HepG2 (cell line): Measurements from ENCODE around the gene FXN. TPM values are rescaled to one million over a fixed set of nuclear protein-coding genes. Genes with fewer than 3 reads are reported as not detected.

Experiments
- EHMT2 ChIP-seq: fragments of 200-600 bp; sonication (generic); IDR thresholded peaks from 2 replicates; pipeline ENCODE4 v1.7.0; 2017; ENCODE audit warnings: antibody characterized with exemption, low read depth, low read length, borderline replicate concordance
- GPN1 ChIP-seq: sonication (generic); formaldehyde crosslinking; IDR thresholded peaks from 2 replicates; pipeline ENCODE4 v1.5.1; 2020; ENCODE audit warnings: missing genetic modification reagents, borderline replicate concordance
- PHF5A ChIP-seq: IDR thresholded peaks from one replicate; pipeline ENCODE4 v1.6.1; 2018; ENCODE audit warnings: low read depth, missing genetic modification reagents; ENCODE audit not compliant: unreplicated experiment
- SIX1 ChIP-seq: sonication (generic); formaldehyde crosslinking; IDR thresholded peaks from 2 replicates; pipeline ENCODE4 v1.4.0; 2020; ENCODE audit warnings: missing genetic modification reagents, borderline replicate concordance
- SOX5 ChIP-seq: IDR thresholded peaks from 2 replicates; pipeline ENCODE4 v1.6.1; 2016; ENCODE audit warnings: borderline replicate concordance
- ZNF12 ChIP-seq: sonication (generic); formaldehyde crosslinking; IDR thresholded peaks from 2 replicates; pipeline ENCODE4 v1.5.0; 2020; ENCODE audit warnings: missing genetic modification reagents
- ZNF136 ChIP-seq: sonication (generic); formaldehyde crosslinking; IDR thresholded peaks from 2 replicates; pipeline ENCODE4 v1.8.1; 2022; ENCODE audit warnings: low read depth, mild to moderate bottlenecking, moderate library complexity, missing genetic modification reagents
- ZNF451 ChIP-seq: sonication (generic); formaldehyde crosslinking; IDR thresholded peaks from 2 replicates; pipeline ENCODE4 v1.5.0; 2020; ENCODE audit warnings: mild to moderate bottlenecking, missing genetic modification reagents
- ZNF550 ChIP-seq: sonication (generic); formaldehyde crosslinking; IDR thresholded peaks from 2 replicates; pipeline ENCODE4 v1.4.0; 2020; ENCODE audit warnings: mild to moderate bottlenecking, missing genetic modification reagents, borderline replicate concordance
- ZNF557 ChIP-seq: sonication (generic); formaldehyde crosslinking; IDR thresholded peaks from 2 replicates; pipeline ENCODE4 v1.4.0; 2020; ENCODE audit warnings: missing genetic modification reagents
- ZNF577 ChIP-seq: sonication (generic); formaldehyde crosslinking; IDR thresholded peaks from 2 replicates; pipeline ENCODE4 v1.4.0; 2020; ENCODE audit warnings: mild to moderate bottlenecking, low read depth, missing genetic modification reagents, borderline replicate concordance
- ZNF616 ChIP-seq: sonication (generic); formaldehyde crosslinking; IDR thresholded peaks from 2 replicates; pipeline ENCODE4 v1.5.0; 2020; ENCODE audit warnings: low read depth, mild to moderate bottlenecking, missing genetic modification reagents
- ZNF766 ChIP-seq: sonication (generic); formaldehyde crosslinking; IDR thresholded peaks from 2 replicates; pipeline ENCODE4 v1.5.0; 2020; ENCODE audit warnings: missing genetic modification reagents, borderline replicate concordance
- ZNF788 ChIP-seq: sonication (generic); formaldehyde crosslinking; IDR thresholded peaks from 2 replicates; pipeline ENCODE4 v1.5.0; 2020; ENCODE audit warnings: mild to moderate bottlenecking, missing genetic modification reagents, borderline replicate concordance
- ZNF878 ChIP-seq: sonication (generic); formaldehyde crosslinking; IDR thresholded peaks from 2 replicates; pipeline ENCODE4 v1.8.1; 2023; ENCODE audit warnings: mild to moderate bottlenecking, missing genetic modification reagents, moderate library complexity
- polyA plus RNA-seq, 8 experiments: library from polyadenylated mRNA; depleted of rRNA in 3 of 8; stranded (reverse) in 7 of 8; unstranded in 1 of 8; fragments of >200 nt; fragmentation: Illumina TruSeq in 4 of 8; extraction: Trizol in 4 of 8; gene quantifications; 2 replicates each; pipeline versions ENCODE4 v1.2.1 to v1.2.3, GENCODE V29; 2011 to 2016; ENCODE audit warnings: low read depth in 4 of 8, missing spikeins in 1 of 8, mixed read lengths in 1 of 8; ENCODE audit not compliant: insufficient read depth in 1 of 8
- total RNA-seq, 5 experiments: library from RNA; depleted of rRNA; stranded (reverse); fragments of >200 nt; fragmentation: Illumina TruSeq; extraction: Trizol; gene quantifications; 2 replicates each; pipeline ENCODE4 v1.2.3, GENCODE V29; 2016; ENCODE audit warnings: low read depth in 1 of 5
- TF ChIP-seq, protein P1 (sequence below): sonication (generic); formaldehyde crosslinking; IDR thresholded peaks from 2 replicates; pipeline ENCODE4 v1.9.0; 2021; ENCODE audit warnings: mild to moderate bottlenecking, missing genetic modification reagents
- TF ChIP-seq, protein P2 (sequence below): sonication (generic); formaldehyde crosslinking; IDR thresholded peaks from 2 replicates; pipeline ENCODE4 v1.5.1; 2020; ENCODE audit warnings: mild to moderate bottlenecking, missing genetic modification reagents, moderate library complexity
- TF ChIP-seq, protein P3 (sequence below): IDR thresholded peaks from 2 replicates; pipeline ENCODE4 v1.6.1; 2016; ENCODE audit warnings: mild to moderate bottlenecking
- TF ChIP-seq, protein P4 (sequence below): sonication (generic); formaldehyde crosslinking; IDR thresholded peaks from 2 replicates; pipeline ENCODE4 v1.5.0; 2020; ENCODE audit warnings: mild to moderate bottlenecking, missing genetic modification reagents, borderline replicate concordance

Gene FXN
- total and polyA plus RNA-seq, 2 of the 13 experiments (the other 11 are each of a cell fraction or from before 2014, with no cell fraction given), result 24.1 to 26.0 TPM

DNA sequence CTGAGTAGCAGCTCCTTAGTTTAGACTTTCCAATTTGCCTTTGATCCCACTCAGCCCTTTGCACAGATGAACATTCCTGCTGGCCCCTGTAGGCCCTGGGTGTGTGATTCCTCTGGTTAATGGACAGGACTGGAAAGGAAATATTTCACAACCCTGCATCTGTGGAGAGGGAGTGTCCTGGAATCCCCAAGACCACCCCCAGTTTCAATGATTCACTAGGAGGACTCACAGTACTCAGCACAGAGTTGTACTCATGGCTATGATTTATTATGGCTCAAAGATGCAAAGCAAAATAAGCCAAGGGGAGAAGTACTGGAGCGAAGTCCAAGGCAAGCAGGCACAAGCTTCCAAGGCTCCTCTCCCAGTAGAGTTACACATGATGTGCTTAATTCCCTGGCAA, 96.1 kb downstream of the FXN start (continued):
- TF ChIP-seq, protein P1, sequence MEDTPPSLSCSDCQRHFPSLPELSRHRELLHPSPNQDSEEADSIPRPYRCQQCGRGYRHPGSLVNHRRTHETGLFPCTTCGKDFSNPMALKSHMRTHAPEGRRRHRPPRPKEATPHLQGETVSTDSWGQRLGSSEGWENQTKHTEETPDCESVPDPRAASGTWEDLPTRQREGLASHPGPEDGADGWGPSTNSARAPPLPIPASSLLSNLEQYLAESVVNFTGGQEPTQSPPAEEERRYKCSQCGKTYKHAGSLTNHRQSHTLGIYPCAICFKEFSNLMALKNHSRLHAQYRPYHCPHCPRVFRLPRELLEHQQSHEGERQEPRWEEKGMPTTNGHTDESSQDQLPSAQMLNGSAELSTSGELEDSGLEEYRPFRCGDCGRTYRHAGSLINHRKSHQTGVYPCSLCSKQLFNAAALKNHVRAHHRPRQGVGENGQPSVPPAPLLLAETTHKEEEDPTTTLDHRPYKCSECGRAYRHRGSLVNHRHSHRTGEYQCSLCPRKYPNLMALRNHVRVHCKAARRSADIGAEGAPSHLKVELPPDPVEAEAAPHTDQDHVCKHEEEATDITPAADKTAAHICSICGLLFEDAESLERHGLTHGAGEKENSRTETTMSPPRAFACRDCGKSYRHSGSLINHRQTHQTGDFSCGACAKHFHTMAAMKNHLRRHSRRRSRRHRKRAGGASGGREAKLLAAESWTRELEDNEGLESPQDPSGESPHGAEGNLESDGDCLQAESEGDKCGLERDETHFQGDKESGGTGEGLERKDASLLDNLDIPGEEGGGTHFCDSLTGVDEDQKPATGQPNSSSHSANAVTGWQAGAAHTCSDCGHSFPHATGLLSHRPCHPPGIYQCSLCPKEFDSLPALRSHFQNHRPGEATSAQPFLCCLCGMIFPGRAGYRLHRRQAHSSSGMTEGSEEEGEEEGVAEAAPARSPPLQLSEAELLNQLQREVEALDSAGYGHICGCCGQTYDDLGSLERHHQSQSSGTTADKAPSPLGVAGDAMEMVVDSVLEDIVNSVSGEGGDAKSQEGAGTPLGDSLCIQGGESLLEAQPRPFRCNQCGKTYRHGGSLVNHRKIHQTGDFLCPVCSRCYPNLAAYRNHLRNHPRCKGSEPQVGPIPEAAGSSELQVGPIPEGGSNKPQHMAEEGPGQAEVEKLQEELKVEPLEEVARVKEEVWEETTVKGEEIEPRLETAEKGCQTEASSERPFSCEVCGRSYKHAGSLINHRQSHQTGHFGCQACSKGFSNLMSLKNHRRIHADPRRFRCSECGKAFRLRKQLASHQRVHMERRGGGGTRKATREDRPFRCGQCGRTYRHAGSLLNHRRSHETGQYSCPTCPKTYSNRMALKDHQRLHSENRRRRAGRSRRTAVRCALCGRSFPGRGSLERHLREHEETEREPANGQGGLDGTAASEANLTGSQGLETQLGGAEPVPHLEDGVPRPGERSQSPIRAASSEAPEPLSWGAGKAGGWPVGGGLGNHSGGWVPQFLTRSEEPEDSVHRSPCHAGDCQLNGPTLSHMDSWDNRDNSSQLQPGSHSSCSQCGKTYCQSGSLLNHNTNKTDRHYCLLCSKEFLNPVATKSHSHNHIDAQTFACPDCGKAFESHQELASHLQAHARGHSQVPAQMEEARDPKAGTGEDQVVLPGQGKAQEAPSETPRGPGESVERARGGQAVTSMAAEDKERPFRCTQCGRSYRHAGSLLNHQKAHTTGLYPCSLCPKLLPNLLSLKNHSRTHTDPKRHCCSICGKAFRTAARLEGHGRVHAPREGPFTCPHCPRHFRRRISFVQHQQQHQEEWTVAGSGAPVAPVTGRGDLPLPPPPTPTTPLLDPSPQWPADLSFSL, result 0 out of 2 replicates have a peak, but pooled peaks have one; percentile 29
- TF ChIP-seq, protein P2, sequence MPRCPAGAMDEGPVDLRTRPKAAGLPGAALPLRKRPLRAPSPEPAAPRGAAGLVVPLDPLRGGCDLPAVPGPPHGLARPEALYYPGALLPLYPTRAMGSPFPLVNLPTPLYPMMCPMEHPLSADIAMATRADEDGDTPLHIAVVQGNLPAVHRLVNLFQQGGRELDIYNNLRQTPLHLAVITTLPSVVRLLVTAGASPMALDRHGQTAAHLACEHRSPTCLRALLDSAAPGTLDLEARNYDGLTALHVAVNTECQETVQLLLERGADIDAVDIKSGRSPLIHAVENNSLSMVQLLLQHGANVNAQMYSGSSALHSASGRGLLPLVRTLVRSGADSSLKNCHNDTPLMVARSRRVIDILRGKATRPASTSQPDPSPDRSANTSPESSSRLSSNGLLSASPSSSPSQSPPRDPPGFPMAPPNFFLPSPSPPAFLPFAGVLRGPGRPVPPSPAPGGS (CRISPR knock-in tag), result no peak
- TF ChIP-seq ZNF616 (no peak), SIX1 (0 out of 2 replicates have a peak, but pooled peaks have one; percentile 26), ZNF12 (CRISPR knock-in tag) (no peak), PHF5A (CRISPR knock-in tag) (no peak), ZNF550 (CRISPR knock-in tag) (no peak), SOX5 (peak; percentile 25; the same call in 1 of the 2 replicates), GPN1 (CRISPR knock-in tag) (no peak), ZNF451 (CRISPR knock-in tag) (no peak), ZNF878 (no peak), ZNF557 (CRISPR knock-in tag) (no peak), ZNF766 (CRISPR knock-in tag) (no peak), ZNF577 (no peak), ZNF788 (CRISPR knock-in tag) (no peak), EHMT2 (peak; percentile 47; the same call in 1 of the 2 replicates), ZNF136 (CRISPR knock-in tag) (no peak)
- TF ChIP-seq, protein P3, sequence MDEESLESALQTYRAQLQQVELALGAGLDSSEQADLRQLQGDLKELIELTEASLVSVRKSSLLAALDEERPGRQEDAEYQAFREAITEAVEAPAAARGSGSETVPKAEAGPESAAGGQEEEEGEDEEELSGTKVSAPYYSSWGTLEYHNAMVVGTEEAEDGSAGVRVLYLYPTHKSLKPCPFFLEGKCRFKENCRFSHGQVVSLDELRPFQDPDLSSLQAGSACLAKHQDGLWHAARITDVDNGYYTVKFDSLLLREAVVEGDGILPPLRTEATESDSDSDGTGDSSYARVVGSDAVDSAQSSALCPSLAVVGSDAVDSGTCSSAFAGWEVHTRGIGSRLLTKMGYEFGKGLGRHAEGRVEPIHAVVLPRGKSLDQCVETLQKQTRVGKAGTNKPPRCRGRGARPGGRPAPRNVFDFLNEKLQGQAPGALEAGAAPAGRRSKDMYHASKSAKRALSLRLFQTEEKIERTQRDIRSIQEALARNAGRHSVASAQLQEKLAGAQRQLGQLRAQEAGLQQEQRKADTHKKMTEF, result 0 out of 2 replicates have a peak, but pooled peaks have one; percentile 33
- TF ChIP-seq, protein P4, sequence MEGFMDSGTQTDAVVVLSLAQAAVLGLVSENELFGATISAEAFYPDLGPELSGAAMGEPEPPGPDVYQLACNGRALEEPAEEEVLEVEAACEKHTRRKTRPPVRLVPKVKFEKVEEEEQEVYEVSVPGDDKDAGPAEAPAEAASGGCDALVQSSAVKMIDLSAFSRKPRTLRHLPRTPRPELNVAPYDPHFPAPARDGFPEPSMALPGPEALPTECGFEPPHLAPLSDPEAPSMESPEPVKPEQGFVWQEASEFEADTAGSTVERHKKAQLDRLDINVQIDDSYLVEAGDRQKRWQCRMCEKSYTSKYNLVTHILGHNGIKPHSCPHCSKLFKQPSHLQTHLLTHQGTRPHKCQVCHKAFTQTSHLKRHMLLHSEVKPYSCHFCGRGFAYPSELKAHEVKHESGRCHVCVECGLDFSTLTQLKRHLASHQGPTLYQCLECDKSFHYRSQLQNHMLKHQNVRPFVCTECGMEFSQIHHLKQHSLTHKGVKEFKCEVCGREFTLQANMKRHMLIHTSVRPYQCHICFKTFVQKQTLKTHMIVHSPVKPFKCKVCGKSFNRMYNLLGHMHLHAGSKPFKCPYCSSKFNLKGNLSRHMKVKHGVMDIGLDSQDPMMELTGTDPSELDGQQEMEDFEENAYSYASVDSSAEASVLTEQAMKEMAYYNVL (CRISPR knock-in tag), result no peak
